Stromal cell of bone marrow (primary cell): Measurements from ENCODE around the gene CCND1.
"Not testable (repeated sequence)": the region's sequence is repeated elsewhere in the genome, so short reads cannot be mapped to it uniquely, and the experiment has no call there.

Experiments
- DNase-seq: peaks from one replicate; pipeline ENCODE4 v3.0.0-alpha.2; 2012; ENCODE audit warnings: low read depth

Gene CCND1

GRCh38 chr11:69618237-69618636 is 22.7 kb upstream of the CCND1 start:
- no peak for DNase-seq

GRCh38 chr11:69620683-69621290 is 20.2 kb upstream of the CCND1 start:
- DNase-seq, result no peak

- not testable (repeated sequence) for DNase-seq
These were observed 18.8 kb upstream of the CCND1 start for GRCh38 chr11:69622097-69622681.

GRCh38 chr11:69624293-69624692 is 16.7 kb upstream of the CCND1 start:
- no peak for DNase-seq

- no peak for DNase-seq
These were observed 15.5 kb upstream of the CCND1 start for GRCh38 chr11:69625476-69625875.

- DNase-seq, result no peak
These were observed 13.4 kb upstream of the CCND1 start for GRCh38 chr11:69627551-69627950.

- DNase-seq, result no peak
These were observed 10.9 kb upstream of the CCND1 start for GRCh38 chr11:69630017-69630416.

GRCh38 chr11:69630424-69630823 is 10.5 kb upstream of the CCND1 start:
- no peak for DNase-seq

GRCh38 chr11:69632900-69633299 is 8.1 kb upstream of the CCND1 start:
- no peak for DNase-seq

- DNase-seq, result no peak
These were observed 6.9 kb upstream of the CCND1 start for GRCh38 chr11:69634069-69634468.

- DNase-seq, result no peak
These were observed 6.4 kb upstream of the CCND1 start for GRCh38 chr11:69634590-69634989.

GRCh38 chr11:69635195-69635594 is 5.8 kb upstream of the CCND1 start:
- no peak for DNase-seq

GRCh38 chr11:69635804-69636511 is 5.0 kb upstream of the CCND1 start:
- no peak for DNase-seq

GRCh38 chr11:69636512-69637197 is 4.3 kb upstream of the CCND1 start:
- DNase-seq, result peak; percentile 73

GRCh38 chr11:69637198-69637940 is 3.6 kb upstream of the CCND1 start:
- no peak for DNase-seq

GRCh38 chr11:69637941-69638871 is 2.8 kb upstream of the CCND1 start:
- DNase-seq, result no peak

- DNase-seq, result peak; percentile 96
These were observed 1.8 kb upstream of the CCND1 start for GRCh38 chr11:69638941-69639681.

GRCh38 chr11:69639831-69640230 is 1.1 kb upstream of the CCND1 start:
- DNase-seq, result no peak

- DNase-seq, result no peak
These were observed 529 bp upstream of the CCND1 start for GRCh38 chr11:69640260-69640994.
